Heart left ventricle (tissue), 16 donors: ENCODE data around the gene ROBO1. TPM values are rescaled to one million over a fixed set of nuclear protein-coding genes. Genes with fewer than 3 reads are reported as not detected.

Source experiments
- ATAC-seq, 4 donors: fragments of 200-7000 bp; cut with Tn5 transposase; one replicate each; pipeline ENCODE4 v1.9.1; 2020 to 2022; ENCODE audit warnings: moderate library complexity in 4 of 4, mild to moderate bottlenecking in 3 of 4, moderate number of reproducible peaks in 1 of 4
- DNase-seq, 5 donors: peaks; one replicate each; pipeline ENCODE4 v3.0.0-alpha.2; 2020
- H3K27ac ChIP-seq, 12 donors: fragments of 200-600 bp; sonication (generic) in 4 of 12; one replicate each; pipeline versions ENCODE4 v1.5.0 to v1.8.0; 2016 to 2022; ENCODE audit warnings: mild to moderate bottlenecking in 2 of 12
- H3K27me3 ChIP-seq, 9 donors: fragments of 200-600 bp; sonication (generic) in 2 of 9; one replicate each; pipeline versions ENCODE4 v1.5.1 to v1.8.0; 2016 to 2022; ENCODE audit warnings: mild to moderate bottlenecking in 3 of 9
- H3K36me3 ChIP-seq, 9 donors: fragments of 200-600 bp; sonication (generic) in 2 of 9; one replicate each; pipeline versions ENCODE4 v1.5.0 to v1.8.0; 2018 to 2022; ENCODE audit warnings: mild to moderate bottlenecking in 2 of 9
- H3K4me1 ChIP-seq, 12 donors: fragments of 200-600 bp; sonication (generic) in 4 of 12; one replicate each; pipeline versions ENCODE4 v1.5.0 to v1.8.0; 2016 to 2022; ENCODE audit warnings: mild to moderate bottlenecking in 3 of 12
- H3K4me3 ChIP-seq, 12 donors: fragments of 200-600 bp; sonication (generic) in 4 of 12; one replicate each; pipeline versions ENCODE4 v1.5.0 to v1.8.0; 2017 to 2022; ENCODE audit warnings: mild to moderate bottlenecking in 9 of 12, moderate library complexity in 4 of 12
- H3K9me3 ChIP-seq, 12 donors: fragments of 200-600 bp; sonication (generic) in 4 of 12; one replicate each; pipeline versions ENCODE4 v1.5.0 to v1.8.0; 2016 to 2022; ENCODE audit warnings: mild to moderate bottlenecking in 1 of 12
- CTCF ChIP-seq, 12 donors: fragments of 200-600 bp; sonication (generic) in 4 of 12; IDR thresholded peaks; one replicate each; pipeline versions ENCODE4 v1.5.0 to v1.8.0; 2018 to 2022; ENCODE audit warnings: antibody characterized with exemption in 12 of 12, mild to moderate bottlenecking in 5 of 12
- POLR2A ChIP-seq, 2 donors: fragments of 450-650 bp; IDR thresholded peaks; one replicate each; pipeline ENCODE4 v1.6.1; 2017; ENCODE audit warnings: antibody characterized with exemption in 2 of 2, mild to moderate bottlenecking in 2 of 2, moderate library complexity in 2 of 2
- WGBS, 4 donors: extraction: QIAGEN DNeasy Blood & Tissue Kit in 2 of 4; methylation state at CpG; one replicate each; pipeline versions ENCODE4 v1.1.5 to v1.1.7; 2013 to 2018; 5-methylcytosine and 5-hydroxymethylcytosine counted together
- intact Hi-C, 10 donors: fragments of 100-400 bp; cut with DNase I; formaldehyde crosslinking; loops; one replicate each; pipeline versions ENCODE4 v1.11.1 to v1.14.2; 2022
- polyA plus RNA-seq, 2 donors: library from polyadenylated mRNA; stranded (reverse); fragments of 200-250 nt; gene quantifications; one replicate each; pipeline ENCODE4 v1.2.3, GENCODE V29; 2013
- total RNA-seq, 9 donors: library from RNA; depleted of rRNA in 2 of 9; stranded (reverse); fragments of >200 nt in 2 of 9; fragmentation: NEBNext Ultra II Directional in 3 of 9; extraction: Animal tissue kit (Norgen Biotek cat#: 25700) in 3 of 9; gene quantifications; one replicate each; pipeline versions ENCODE4 v1.1.0 to v1.2.4, GENCODE V29; 2016 to 2023
- donor health status: ischemic (EF 13 %, LVEDD 7.1; RV severe dilation, severe dysfunction).
- donor health status: healthy with polysubstance abuse.
- donor health status: DM: no; HTN: yes; CAD: no.
- donor health status: DM: no; HTN: no; CAD: no.
- donor health status: ischemic (EF 25% LVEDD 6.9; RV normal size, moderate dysfunction).
- donor health status: ischemic (EF 25% LVEDD 5.7; RV mildly dilated, moderate dysfunction).
- donor health status: healthy.
- donor health status: DM: yes; HTN: yes; CAD: no.
- donor health status: ischemic (EF 35%, LVEDD 5.7; RV mildly dilated, moderate dysfunction).
- donor health status: nonischemic (EF 11% LVEDD 7.7; RV severe dilation, severe dysfunction).
- donor health status: DM: yes; HTN: yes; CAD: no.
- donor health status: PGD.
- donor health status: ischemic (EF 29% LVEDD 5.4; RV normal size, mild dysfunction).
- donor health status: nonischemic (EF 23%, LVEDD 6.1; RV moderate dilation, normal function).

The ROBO1 gene
- total and polyA plus RNA-seq, 11 donors = 1.4 to 14.8 (median 5.7) TPM

DNA sequence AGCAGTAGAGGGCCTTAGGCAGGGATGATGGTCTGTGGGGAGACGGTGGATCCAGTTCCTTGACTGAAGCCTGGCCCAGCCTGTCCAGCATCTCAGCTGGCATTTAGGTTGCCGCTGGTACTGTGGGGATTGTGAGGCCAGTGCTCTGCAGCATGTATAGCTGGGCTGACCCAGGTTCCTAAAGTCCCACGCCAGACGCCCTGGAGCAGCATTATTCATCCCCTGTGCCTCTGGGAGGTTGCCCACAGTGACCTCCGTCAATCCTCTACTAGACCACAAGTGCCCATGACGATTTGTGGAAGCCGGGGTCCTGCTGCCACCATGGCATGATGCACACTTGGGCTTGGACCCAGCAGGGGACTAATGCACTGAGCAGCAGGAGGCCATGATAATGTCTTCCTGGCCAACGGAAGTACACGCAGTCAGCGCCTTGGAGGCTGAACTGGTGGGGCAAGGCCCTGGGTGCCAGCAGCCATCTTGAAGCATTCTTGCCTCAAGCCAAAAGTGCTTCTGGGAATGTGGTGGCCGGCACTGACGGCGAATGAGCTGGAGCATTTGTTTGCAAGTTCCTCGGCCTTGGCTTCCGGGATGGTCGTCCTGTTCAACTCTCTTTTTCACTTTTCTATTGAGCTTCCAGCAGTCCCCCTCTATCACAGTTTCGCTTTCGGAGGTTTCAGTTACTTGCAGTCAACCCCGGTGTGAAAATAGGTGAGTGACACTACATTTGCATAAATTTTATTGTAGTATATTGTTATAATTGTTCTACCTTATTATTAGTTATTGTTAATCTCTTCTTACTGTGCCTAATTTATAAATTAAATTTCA lies 949.4 kb downstream of the ROBO1 start:
- Histone ChIP-seq H3K27me3 (no peaks in the 10 kb centered on the region), H3K27ac (no peak overlapping the region), H3K4me3 (no peak overlapping the region), H3K9me3 (no peaks in the 10 kb centered on the region), H3K4me1 (peaks cover 0 to 14% (median 0%) of the 10 kb centered on the region in 12 donors), H3K36me3 (no peaks in the 10 kb centered on the region)
- TF ChIP-seq CTCF (IDR thresholded peaks at IDR 0.05) = no peak
- TF ChIP-seq POLR2A (IDR thresholded peaks at IDR 0.05) = no peak
- intact Hi-C loops = no loop called here
- WGBS, 4 donors = 94 to 98% (median 96%) methylated on average over 15 to 19 of the region's 19 CpGs
- DNase-seq (peak in 1 of 5 donors; percentile 39), ATAC-seq (no peak)

DNA sequence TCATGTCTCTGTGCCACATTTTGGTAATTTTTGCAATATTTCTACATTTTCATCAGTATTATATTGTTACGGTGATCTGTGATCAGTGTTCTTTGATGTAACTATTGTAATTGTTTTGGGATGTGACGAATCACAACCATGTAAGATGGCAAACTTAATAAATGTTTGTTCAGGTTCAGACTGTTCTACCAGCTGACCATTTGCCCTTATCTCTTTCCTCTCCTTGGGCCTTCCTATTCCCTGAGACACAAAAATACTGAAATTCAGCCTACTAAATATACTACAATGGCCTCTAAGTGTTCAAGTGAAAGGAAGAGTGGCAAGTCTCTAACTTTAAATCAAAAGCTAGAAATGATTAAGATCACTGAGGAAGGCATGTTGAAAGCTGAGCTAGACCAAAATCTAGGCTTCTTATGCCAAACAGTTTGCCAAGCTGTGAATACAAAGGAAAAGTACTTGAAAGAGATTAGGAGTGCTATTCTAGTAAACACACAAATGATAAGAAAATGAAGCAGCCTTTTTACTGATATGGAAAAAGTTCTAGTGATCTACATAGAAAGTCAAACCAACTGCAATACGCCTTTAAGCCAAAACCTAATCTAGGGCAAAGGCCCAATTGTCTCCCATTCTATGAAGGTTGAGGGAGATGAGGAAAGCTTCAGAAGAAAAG lies 952.8 kb downstream of the ROBO1 start:
- Histone ChIP-seq H3K27me3 (no peaks in the 10 kb centered on the region), H3K9me3 (no peaks in the 10 kb centered on the region), H3K4me3 (no peak overlapping the region), H3K4me1 (peaks cover 0 to 5% (median 0%) of the 10 kb centered on the region in 12 donors), H3K36me3 (no peaks in the 10 kb centered on the region), H3K27ac (no peak overlapping the region)
- TF ChIP-seq CTCF (IDR thresholded peaks at IDR 0.05) = no peak
- TF ChIP-seq POLR2A (IDR thresholded peaks at IDR 0.05) = no peak
- intact Hi-C loops = no loop called here
- ATAC-seq (no peak), DNase-seq (no peak)
- WGBS, 4 donors = 90 to 95% (median 92%) methylated on average over 3 of the region's 3 CpGs

DNA sequence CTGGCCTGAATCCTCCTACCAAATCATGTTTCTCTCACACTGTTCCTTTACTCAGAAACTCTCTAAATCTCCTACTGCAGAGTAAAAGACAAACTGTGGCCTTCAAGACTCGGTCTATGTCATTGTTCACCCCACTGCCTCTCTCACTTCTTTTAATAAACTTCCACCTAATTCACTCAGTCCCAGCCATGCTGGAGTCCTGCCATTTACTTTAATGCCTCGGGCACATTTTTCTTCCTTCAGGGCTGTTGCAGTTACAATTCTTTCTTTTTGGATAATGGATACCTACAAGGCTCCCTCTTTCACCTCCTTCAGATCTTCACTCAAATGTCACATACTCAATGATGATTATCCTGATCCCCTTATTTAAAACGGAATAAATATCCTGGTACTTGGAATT lies 955.6 kb downstream of the ROBO1 start:
- DNase-seq (no peak), ATAC-seq (no peak)
- Histone ChIP-seq H3K4me3 (no peak overlapping the region), H3K9me3 (no peaks in the 10 kb centered on the region), H3K27me3 (no peaks in the 10 kb centered on the region), H3K27ac (no peak overlapping the region), H3K4me1 (peaks cover 0 to 3% (median 0%) of the 10 kb centered on the region in 12 donors), H3K36me3 (no peaks in the 10 kb centered on the region)
- 79 to 90% (median 88%) methylated on average over 3 of the region's 3 CpGs for WGBS, 4 donors
- TF ChIP-seq CTCF (IDR thresholded peaks at IDR 0.05) = no peak
- TF ChIP-seq POLR2A (IDR thresholded peaks at IDR 0.05) = no peak
- intact Hi-C loops = no loop called here

GRCh38 chr3:78809966-78810365 lies 957.8 kb downstream of the ROBO1 start:
- 80 to 87% (median 84%) methylated on average over 4 of the region's 4 CpGs for WGBS, 4 donors
- ATAC-seq (no peak), DNase-seq (no peak)

More at GRCh38 chr3:78809966-78810365, 957.8 kb downstream of the ROBO1 start:
- H3K27ac ChIP-seq = no peak overlapping the region
- H3K4me1 ChIP-seq = peaks cover 0 to 4% (median 0%) of the 10 kb centered on the region in 12 donors
- no peaks in the 10 kb centered on the region for H3K27me3 ChIP-seq
- no peaks in the 10 kb centered on the region for H3K36me3 ChIP-seq
- peak overlapping the region in 1 of 12 donors; percentile 17 for H3K4me3 ChIP-seq
- no peaks in the 10 kb centered on the region for H3K9me3 ChIP-seq
- intact Hi-C loops = no loop called here
- no peak for TF ChIP-seq CTCF (IDR thresholded peaks at IDR 0.05)
- no peak for TF ChIP-seq POLR2A (IDR thresholded peaks at IDR 0.05)
